Measurements from ENCODE around the gene ZNF337. TPM values are rescaled to one million over a fixed set of nuclear protein-coding genes. Genes with fewer than 3 reads are reported as not detected.

ZNF337 gene
- total RNA-seq, 2 donors from 2014 or later, result 16.0 to 20.3 TPM

GRCh38 chr20:25683050-25683449 lies 13.6 kb downstream of the ZNF337 start:
- Histone ChIP-seq H3K9me3 (no peaks in the 10 kb centered on the region), H3K36me3 (no peaks in the 10 kb centered on the region), H3K4me1 (replicated peaks) (no peaks in the 10 kb centered on the region), H3K4me3 (no peak overlapping the region), H3K27ac (no peak overlapping the region), H3K27me3 (replicated peaks; ENCODE audit: insufficient read depth) (no peaks in the 10 kb centered on the region)
- TF ChIP-seq CTCF (IDR thresholded peaks at IDR 0.05) (no peak), POLR2AphosphoS5 (IDR thresholded peaks at IDR 0.05) (no peak), POLR2A (IDR thresholded peaks at IDR 0.05) (no peak)
- WGBS, result 96% methylated on average over 2 of the region's 2 CpGs
- intact Hi-C loops (cut with DNase I), result no loop called here
- DNase-seq (ENCODE audit: low spot score), result no peak

GRCh38 chr20:25676164-25676809 lies 20.4 kb downstream of the ZNF337 start:
- 89% methylated on average over 10 of the region's 10 CpGs for WGBS
- no peaks in the 10 kb centered on the region for H3K9me3 ChIP-seq
- TF ChIP-seq POLR2A (IDR thresholded peaks at IDR 0.05) (no peak), POLR2AphosphoS5 (IDR thresholded peaks at IDR 0.05) (no peak), CTCF (IDR thresholded peaks at IDR 0.05) (no peak)
- peaks cover 0 to 19% of the 10 kb centered on the region in 2 donors for H3K36me3 ChIP-seq
- H3K27ac ChIP-seq, result no peak overlapping the region
- intact Hi-C loops (cut with DNase I), result no loop called here
- no peak overlapping the region for H3K4me3 ChIP-seq
- no peak for DNase-seq (ENCODE audit: low spot score)
- no peaks in the 10 kb centered on the region for H3K4me1 ChIP-seq (replicated peaks)
- H3K27me3 ChIP-seq (replicated peaks; ENCODE audit: insufficient read depth), result no peaks in the 10 kb centered on the region

GRCh38 chr20:25675161-25675560 lies 21.5 kb downstream of the ZNF337 start:
- Histone ChIP-seq H3K9me3 (no peaks in the 10 kb centered on the region), H3K27me3 (replicated peaks; ENCODE audit: insufficient read depth) (no peaks in the 10 kb centered on the region), H3K36me3 (peaks cover 0 to 19% of the 10 kb centered on the region in 2 donors), H3K27ac (no peak overlapping the region), H3K4me1 (replicated peaks) (no peaks in the 10 kb centered on the region), H3K4me3 (no peak overlapping the region)
- TF ChIP-seq POLR2AphosphoS5 (IDR thresholded peaks at IDR 0.05), result no peak
- no peak for TF ChIP-seq POLR2A (IDR thresholded peaks at IDR 0.05)
- TF ChIP-seq CTCF (IDR thresholded peaks at IDR 0.05), result no peak
- intact Hi-C loops (cut with DNase I), result no loop called here
- no peak for DNase-seq (ENCODE audit: low spot score)
- 87% methylated on average over 6 of the region's 6 CpGs for WGBS

- DNase-seq (ENCODE audit: low spot score), result no peak
- Histone ChIP-seq H3K4me3 (no peak overlapping the region), H3K27ac (no peak overlapping the region), H3K9me3 (no peaks in the 10 kb centered on the region), H3K4me1 (replicated peaks) (no peaks in the 10 kb centered on the region), H3K36me3 (peaks cover 0 to 19% of the 10 kb centered on the region in 2 donors), H3K27me3 (replicated peaks; ENCODE audit: insufficient read depth) (no peaks in the 10 kb centered on the region)
- TF ChIP-seq POLR2AphosphoS5 (IDR thresholded peaks at IDR 0.05), result no peak
- TF ChIP-seq POLR2A (IDR thresholded peaks at IDR 0.05), result no peak
- no peak for TF ChIP-seq CTCF (IDR thresholded peaks at IDR 0.05)
- 88% methylated on average over 4 of the region's 4 CpGs for WGBS
- intact Hi-C loops (cut with DNase I), result no loop called here
These were observed 23.9 kb downstream of the ZNF337 start for GRCh38 chr20:25672659-25673235.
